NT2/D1 (cell line): Measurements from ENCODE around the gene SELP.

Experiments used
- SUZ12 ChIP-seq: IDR thresholded peaks from 2 replicates; pipeline ENCODE4 v1.6.1; 2011; ENCODE audit not compliant: insufficient read length, insufficient read depth; ENCODE audit errors: extremely low read depth
- YY1 ChIP-seq: IDR thresholded peaks from 2 replicates; pipeline ENCODE4 v1.6.1; 2011; ENCODE audit not compliant: insufficient read length, insufficient read depth

- no peak for TF ChIP-seq SUZ12
- TF ChIP-seq YY1, result no peak
These were observed 57.7 kb downstream of the SELP start for GRCh38 chr1:169572187-169572586.
